HT1080 (cell line): ENCODE measurements around the gene GOLGA6L22. TPM values are rescaled to one million over a fixed set of nuclear protein-coding genes. Genes with fewer than 3 reads are reported as not detected.
"Not testable (repeated sequence)": the region's sequence is repeated elsewhere in the genome, so short reads cannot be mapped to it uniquely, and the experiment has no call there.

Experiments used
- DNase-seq: peaks from one replicate; pipeline ENCODE4 v3.0.0-alpha.2; 2015; ENCODE audit warnings: low read depth
- polyA plus RNA-seq, 2 experiments: library from polyadenylated mRNA; depleted of rRNA; stranded (reverse); fragments of >200 nt; gene quantifications; 2 replicates each; pipeline ENCODE4 v1.2.3, GENCODE V29; 2015
- small RNA-seq: library from RNA; depleted of rRNA; stranded (forward); fragments of <200 nt; gene quantifications from one replicate; pipeline ENCODE3, GENCODE V24; 2014
- total RNA-seq: library from RNA; depleted of rRNA; stranded (reverse); fragments of >200 nt; shearing (Covaris generic); gene quantifications from 2 replicates; pipeline ENCODE4 v1.2.3, GENCODE V29; 2014; rRNA removed

The GOLGA6L22 gene
- total RNA-seq, result not detected in 2 replicates
- not detected in 2 replicates for polyA plus RNA-seq (2015; cell fraction: cytosol; rRNA removed)
- polyA plus RNA-seq (2015; cell fraction: nucleus; rRNA removed), result not detected in 2 replicates

DNA sequence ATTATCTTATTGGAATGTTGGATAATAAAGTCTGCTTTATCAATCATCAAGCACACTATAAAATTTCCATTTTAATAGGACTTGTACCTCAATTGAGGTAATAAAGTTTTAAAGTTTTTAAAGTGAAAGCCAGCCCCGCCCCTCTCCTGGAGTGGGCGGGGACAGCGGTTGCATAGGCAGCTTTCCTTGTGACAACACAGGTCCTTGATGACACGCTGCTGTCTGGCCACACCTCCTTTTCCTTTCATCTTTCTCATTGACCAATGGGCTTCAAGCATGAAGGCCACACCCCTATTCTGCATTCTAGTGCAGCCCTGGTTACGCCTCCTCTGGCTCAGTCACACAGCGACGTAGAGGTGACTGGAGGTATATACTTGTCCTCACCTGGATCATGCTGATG lies at the start of gene GOLGA6L22:
GOLGA6L22 (plus strand) TSS at position 301 of the 400 bp plus-strand sequence; CDS start at position 392, 91 bp downstream.
- DNase-seq, result not testable (repeated sequence)

- DNase-seq, result not testable (repeated sequence)
These were observed 41.4 kb upstream of the GOLGA6L22 start for GRCh38 chr15:22417288-22417687.

GRCh38 chr15:22417795-22418194 lies 40.9 kb upstream of the GOLGA6L22 start:
- DNase-seq, result not testable (repeated sequence)

- DNase-seq, result not testable (repeated sequence)
These were observed 40.5 kb upstream of the GOLGA6L22 start for GRCh38 chr15:22418212-22418611.

- DNase-seq, result not testable (repeated sequence)
These were observed 40.0 kb upstream of the GOLGA6L22 start for GRCh38 chr15:22418666-22419065.

DNA sequence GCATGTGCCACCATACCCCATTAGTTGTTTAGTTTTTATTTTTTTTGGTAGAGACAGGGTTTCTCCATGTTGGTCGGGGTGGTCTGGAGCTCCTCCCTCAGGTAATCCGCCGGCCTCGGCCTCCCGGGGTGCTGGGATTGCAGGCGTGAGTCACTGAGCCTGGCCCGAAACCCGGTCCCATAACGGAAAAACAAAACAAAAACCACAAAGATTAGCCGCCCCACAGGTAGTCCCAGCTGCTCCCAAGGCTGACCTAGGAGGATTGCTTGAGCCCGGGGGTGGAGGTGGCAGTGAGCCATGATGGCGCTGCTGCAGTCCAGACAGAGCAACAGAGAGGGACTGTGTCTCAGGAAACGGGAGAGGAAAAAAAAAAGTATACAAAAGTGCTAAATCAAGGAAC lies 38.4 kb upstream of the GOLGA6L22 start:
- DNase-seq, result not testable (repeated sequence)

GRCh38 chr15:22429426-22429825 lies 29.3 kb upstream of the GOLGA6L22 start:
- DNase-seq, result not testable (repeated sequence)

DNA sequence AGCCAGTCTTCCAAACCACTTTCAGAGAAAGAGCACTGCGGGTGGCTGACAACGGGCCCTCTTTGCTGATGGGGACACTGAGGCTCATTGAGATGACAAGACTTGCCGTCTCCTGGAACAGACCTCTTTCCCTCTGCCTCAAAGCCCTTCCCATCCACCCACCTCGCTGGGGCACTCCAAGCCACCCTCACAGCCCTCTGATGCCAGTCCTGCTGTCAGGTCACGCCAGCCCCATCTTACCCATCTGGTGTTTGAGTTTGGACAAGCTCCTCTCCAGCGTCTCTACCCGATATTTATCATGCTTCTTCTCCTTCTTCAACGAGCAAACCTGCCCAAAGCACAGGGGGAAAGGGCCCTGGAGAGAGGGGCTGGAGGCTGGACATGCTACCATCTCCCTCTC lies 27.0 kb upstream of the GOLGA6L22 start:
- DNase-seq, result not testable (repeated sequence)

DNA sequence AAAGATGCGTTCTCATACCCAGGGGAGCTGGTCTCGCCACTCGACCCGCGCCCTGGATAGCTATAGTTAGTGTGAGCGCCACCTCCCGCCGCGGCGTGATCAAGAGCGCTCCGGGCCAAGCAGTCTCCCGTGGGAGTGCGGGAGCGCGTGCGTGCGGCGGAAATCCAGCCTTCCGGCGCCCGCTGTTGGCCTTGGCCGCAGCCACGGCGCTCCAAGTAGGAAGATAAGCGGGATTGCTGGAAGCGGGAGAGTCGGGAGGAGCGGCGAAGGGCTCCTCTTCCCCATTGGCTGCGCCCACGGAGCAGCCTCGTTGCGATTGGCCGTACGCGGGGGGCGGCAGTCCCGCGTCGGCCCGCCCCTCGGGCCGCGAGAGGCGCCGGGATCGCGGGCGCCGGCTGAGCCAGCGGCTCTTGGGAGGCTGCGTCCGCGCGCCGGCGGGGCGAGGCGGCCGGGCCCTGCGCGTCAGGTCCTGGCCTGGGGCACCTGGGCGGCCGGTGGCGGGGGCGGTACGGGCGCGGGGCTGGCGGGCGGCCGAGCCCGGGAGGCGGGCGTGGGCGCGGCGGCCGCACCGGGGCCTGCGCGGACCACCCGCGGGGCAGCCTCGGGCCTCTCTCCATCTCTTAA lies 35.9 kb downstream of the GOLGA6L22 start:
- peak; percentile 51 for DNase-seq

DNA sequence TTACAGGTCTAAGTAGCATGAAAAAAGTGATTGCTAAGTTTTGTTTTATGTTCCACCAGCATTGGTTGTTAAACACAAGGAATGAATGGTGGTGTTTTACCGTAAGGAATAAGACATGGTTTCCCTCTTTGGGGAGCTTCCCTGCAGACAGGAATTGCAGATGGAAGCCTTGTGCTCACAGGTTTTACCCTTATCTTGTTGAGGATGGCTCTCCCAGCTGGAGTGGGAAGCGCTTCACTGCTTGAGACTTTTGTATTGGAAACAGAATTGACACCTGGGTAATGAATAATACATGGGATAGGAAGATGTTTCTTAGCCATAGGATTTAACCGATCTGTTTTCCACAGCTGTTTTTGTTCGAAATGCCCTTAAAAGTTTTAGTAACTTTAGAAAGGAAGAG lies 38.5 kb downstream of the GOLGA6L22 start:
- not testable (repeated sequence) for DNase-seq

GRCh38 chr15:22498220-22498925 lies 39.7 kb downstream of the GOLGA6L22 start:
- DNase-seq, result not testable (repeated sequence)

DNA sequence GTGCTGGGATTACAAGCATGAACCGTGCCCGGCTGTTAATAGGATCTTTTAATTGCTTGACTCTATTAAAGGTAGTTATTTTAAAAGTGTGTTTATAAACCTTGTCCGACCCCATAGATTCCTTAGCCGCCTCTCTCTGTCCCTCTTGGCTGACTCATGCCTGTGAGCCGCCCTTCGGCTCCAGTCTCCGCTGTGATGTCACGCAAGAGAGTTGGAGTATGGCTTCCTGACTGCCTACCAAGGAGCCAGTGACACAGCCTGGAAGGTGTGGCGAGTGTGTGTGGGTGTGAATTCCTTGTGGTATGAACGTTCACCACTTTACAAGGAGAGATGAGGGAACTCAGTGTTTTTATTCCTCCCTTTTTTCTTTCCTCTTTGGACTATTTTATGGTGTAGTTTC lies 43.6 kb downstream of the GOLGA6L22 start:
- DNase-seq, result not testable (repeated sequence)

DNA sequence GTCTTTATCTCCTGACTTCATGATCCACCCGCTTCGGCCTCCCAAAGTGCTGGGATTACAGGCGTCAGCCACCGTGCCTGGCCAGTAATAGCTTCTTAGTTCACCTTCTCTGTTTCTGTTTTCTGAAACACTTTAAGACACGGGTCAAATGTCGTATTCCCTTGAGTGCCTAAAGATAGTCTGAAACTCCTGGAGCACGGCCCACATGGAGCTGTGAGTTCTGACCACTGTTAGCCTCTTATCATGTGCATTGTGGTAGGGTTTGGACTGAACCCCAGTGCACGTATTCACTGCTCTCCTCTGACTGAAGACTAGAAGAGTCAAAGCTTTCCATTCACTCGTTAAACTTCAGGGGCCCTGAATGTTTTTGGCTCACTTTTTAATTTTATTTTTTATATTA lies 48.3 kb downstream of the GOLGA6L22 start:
- DNase-seq, result not testable (repeated sequence)

DNA sequence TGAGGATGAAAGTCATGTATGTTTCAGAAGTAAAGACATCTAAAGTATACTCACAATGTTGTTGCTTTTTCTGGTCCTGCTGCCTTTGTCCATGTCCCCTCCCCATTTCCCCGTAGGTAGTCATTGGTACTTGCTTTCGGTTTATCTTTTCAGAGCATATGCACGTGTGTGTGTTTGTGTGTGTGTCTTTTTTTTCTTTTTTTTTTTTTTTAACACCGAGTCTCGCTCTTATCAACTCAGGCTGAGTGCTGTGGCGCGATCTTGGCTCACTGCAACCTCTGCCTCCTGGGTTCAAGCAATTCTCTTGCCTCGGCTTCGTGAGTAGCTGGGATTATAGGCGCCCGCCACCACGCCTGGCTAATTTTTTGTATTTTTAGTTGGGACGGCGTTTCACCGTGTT lies 57.4 kb downstream of the GOLGA6L22 start:
- not testable (repeated sequence) for DNase-seq

Small RNAs within 50 kb of the gene (small RNA-seq; reads per million reads assigned to genes)
- gene RN7SL545P, result not detected
